GM18873 (cell line): ENCODE measurements around the gene RGS5.

ENCODE experiments used
- ATAC-seq: cut with Tn5 transposase; IDR thresholded peaks from one replicate; pipeline ENCODE4 v1.9.1; 2021; ENCODE audit warnings: mild to moderate bottlenecking, moderate library complexity, moderate number of reproducible peaks; ENCODE audit not compliant: unreplicated experiment, low FRiP score

RGS5 gene

GRCh38 chr1:163148911-163149310, 53.8 kb downstream of the RGS5 start:
- no peak for ATAC-seq

- no peak for ATAC-seq
Measured at GRCh38 chr1:163147019-163147418, 55.7 kb downstream of the RGS5 start.

- no peak for ATAC-seq
Measured at GRCh38 chr1:163145435-163145834, 57.3 kb downstream of the RGS5 start.

GRCh38 chr1:163144418-163144817, 58.3 kb downstream of the RGS5 start:
- ATAC-seq = no peak

- ATAC-seq = no peak
Measured at GRCh38 chr1:163142152-163142551, 60.6 kb downstream of the RGS5 start.

GRCh38 chr1:163141556-163141955, 61.2 kb downstream of the RGS5 start:
- ATAC-seq = no peak

GRCh38 chr1:163137556-163138265, 65.0 kb downstream of the RGS5 start:
- no peak for ATAC-seq

GRCh38 chr1:163131981-163132380, 70.7 kb downstream of the RGS5 start:
- no peak for ATAC-seq

GRCh38 chr1:163130225-163130856, 72.4 kb downstream of the RGS5 start:
- no peak for ATAC-seq

- no peak for ATAC-seq
Measured at GRCh38 chr1:163128282-163128681, 74.4 kb downstream of the RGS5 start.

- ATAC-seq = no peak
Measured at GRCh38 chr1:163124812-163125211, 77.9 kb downstream of the RGS5 start.

- ATAC-seq = no peak
Measured at GRCh38 chr1:163120372-163120771, 82.3 kb downstream of the RGS5 start.

GRCh38 chr1:163119707-163120106, 83.0 kb downstream of the RGS5 start:
- no peak for ATAC-seq

GRCh38 chr1:163115887-163116286, 86.8 kb downstream of the RGS5 start:
- ATAC-seq = no peak

- ATAC-seq = no peak
Measured at GRCh38 chr1:163107655-163108054, 95.1 kb downstream of the RGS5 start.

- ATAC-seq = no peak
Measured at GRCh38 chr1:163106364-163106987, 96.2 kb downstream of the RGS5 start.

- no peak for ATAC-seq
Measured at GRCh38 chr1:163104385-163105099, 98.2 kb downstream of the RGS5 start.

GRCh38 chr1:163102590-163102989, 100.1 kb downstream of the RGS5 start:
- ATAC-seq = no peak

GRCh38 chr1:163095213-163095612, 107.5 kb downstream of the RGS5 start:
- no peak for ATAC-seq

- ATAC-seq = no peak
Measured at GRCh38 chr1:163094589-163094988, 108.1 kb downstream of the RGS5 start.

- ATAC-seq = no peak
Measured at GRCh38 chr1:163094182-163094581, 108.5 kb downstream of the RGS5 start.
